Colonic mucosa (tissue), 4 donors: ENCODE data around the gene ZNF143. TPM values are rescaled to one million over a fixed set of nuclear protein-coding genes. Genes with fewer than 3 reads are reported as not detected.
"Not testable (repeated sequence)": the region's sequence is repeated elsewhere in the genome, so short reads cannot be mapped to it uniquely, and the experiment has no call there.

Source experiments
- DNase-seq: peaks from one replicate; pipeline ENCODE4 v3.0.0-alpha.2; 2020
- H3K27ac ChIP-seq: fragments of 200-600 bp; one replicate; pipeline ENCODE4 v1.8.0; 2021
- H3K27me3 ChIP-seq: fragments of 200-600 bp; one replicate; pipeline ENCODE4 v1.8.0; 2021
- H3K36me3 ChIP-seq: fragments of 200-600 bp; one replicate; pipeline ENCODE4 v1.8.0; 2021
- H3K4me1 ChIP-seq: fragments of 200-600 bp; one replicate; pipeline ENCODE4 v1.8.0; 2021; ENCODE audit warnings: mild to moderate bottlenecking
- H3K4me3 ChIP-seq: fragments of 200-600 bp; one replicate; pipeline ENCODE4 v1.8.0; 2021
- H3K9ac ChIP-seq, 2 donors: one replicate each; pipeline ENCODE4 v1.7.0; 2013; ENCODE audit warnings: control low read depth in 2 of 2, low read depth in 2 of 2, low read length in 2 of 2
- H3K9me3 ChIP-seq: fragments of 200-600 bp; one replicate; pipeline ENCODE4 v1.8.0; 2021
- intact Hi-C: fragments of 100-400 bp; cut with DNase I; formaldehyde crosslinking; loops from one replicate; pipeline ENCODE4 v1.14.1; 2022
- total RNA-seq, 2 donors: library from RNA; stranded (reverse); fragmentation: NEBNext Ultra II Directional in 1 of 2; extraction: Animal tissue kit (Norgen Biotek cat#: 25700) in 1 of 2; gene quantifications; one replicate each; pipeline ENCODE4 v1.2.1, GENCODE V29; 2021
- TF ChIP-seq, protein P1 (sequence below): fragments of 200-600 bp; IDR thresholded peaks from one replicate; pipeline ENCODE4 v1.8.0; 2022; ENCODE audit warnings: antibody characterized with exemption, mild to moderate bottlenecking
- donor health status: healthy.
- donor health status: DM: no; HTN: no; CAD: no.
- donor health status: DM: no; HTN: no; CAD: no.

Gene ZNF143
- total RNA-seq, 2 donors from 2014 or later = 18.0 to 22.2 TPM

- intact Hi-C loops = loop anchor here (5.0 to 10.0 kb wide), 2 partner anchors 78 to 221 kb away; no protein-coding TSS in a partner anchor
- H3K36me3 ChIP-seq = no peaks in the 10 kb centered on the region
- no peaks in the 10 kb centered on the region for H3K4me1 ChIP-seq
- H3K27ac ChIP-seq = no peak overlapping the region
- H3K9ac ChIP-seq = no peak overlapping the region
- no peaks in the 10 kb centered on the region for H3K27me3 ChIP-seq
- no peak for DNase-seq
- TF ChIP-seq, protein P1, sequence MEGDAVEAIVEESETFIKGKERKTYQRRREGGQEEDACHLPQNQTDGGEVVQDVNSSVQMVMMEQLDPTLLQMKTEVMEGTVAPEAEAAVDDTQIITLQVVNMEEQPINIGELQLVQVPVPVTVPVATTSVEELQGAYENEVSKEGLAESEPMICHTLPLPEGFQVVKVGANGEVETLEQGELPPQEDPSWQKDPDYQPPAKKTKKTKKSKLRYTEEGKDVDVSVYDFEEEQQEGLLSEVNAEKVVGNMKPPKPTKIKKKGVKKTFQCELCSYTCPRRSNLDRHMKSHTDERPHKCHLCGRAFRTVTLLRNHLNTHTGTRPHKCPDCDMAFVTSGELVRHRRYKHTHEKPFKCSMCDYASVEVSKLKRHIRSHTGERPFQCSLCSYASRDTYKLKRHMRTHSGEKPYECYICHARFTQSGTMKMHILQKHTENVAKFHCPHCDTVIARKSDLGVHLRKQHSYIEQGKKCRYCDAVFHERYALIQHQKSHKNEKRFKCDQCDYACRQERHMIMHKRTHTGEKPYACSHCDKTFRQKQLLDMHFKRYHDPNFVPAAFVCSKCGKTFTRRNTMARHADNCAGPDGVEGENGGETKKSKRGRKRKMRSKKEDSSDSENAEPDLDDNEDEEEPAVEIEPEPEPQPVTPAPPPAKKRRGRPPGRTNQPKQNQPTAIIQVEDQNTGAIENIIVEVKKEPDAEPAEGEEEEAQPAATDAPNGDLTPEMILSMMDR = no peak
- H3K9me3 ChIP-seq = no peaks in the 10 kb centered on the region
- no peak overlapping the region for H3K4me3 ChIP-seq
Observed at GRCh38 chr11:9533736-9534473, 73.1 kb downstream of the ZNF143 start.

- Histone ChIP-seq H3K36me3 (no peaks in the 10 kb centered on the region), H3K9ac (no peak overlapping the region), H3K4me1 (no peaks in the 10 kb centered on the region), H3K9me3 (no peaks in the 10 kb centered on the region), H3K27ac (no peak overlapping the region), H3K4me3 (no peak overlapping the region), H3K27me3 (no peaks in the 10 kb centered on the region)
- peak; percentile 84 for DNase-seq
- TF ChIP-seq, protein P1 = peak; percentile 80
- intact Hi-C loops = loop anchor here (10.0 kb wide), 1 partner anchor 220 kb away; no protein-coding TSS in a partner anchor
Observed at GRCh38 chr11:9535189-9535781, 74.5 kb downstream of the ZNF143 start.

- no peaks in the 10 kb centered on the region for H3K27me3 ChIP-seq
- no peak overlapping the region for H3K4me3 ChIP-seq
- no peak overlapping the region for H3K27ac ChIP-seq
- no peak overlapping the region for H3K9ac ChIP-seq
- intact Hi-C loops = loop anchor here (10.0 kb wide), 1 partner anchor 216 kb away; no protein-coding TSS in a partner anchor
- no peaks in the 10 kb centered on the region for H3K4me1 ChIP-seq
- H3K9me3 ChIP-seq = no peaks in the 10 kb centered on the region
- TF ChIP-seq, protein P1 = no peak
- DNase-seq = no peak
- no peaks in the 10 kb centered on the region for H3K36me3 ChIP-seq
Observed at GRCh38 chr11:9538548-9538947, 77.7 kb downstream of the ZNF143 start.

- H3K27me3 ChIP-seq, H3K4me1 ChIP-seq, H3K4me3 ChIP-seq, H3K9ac ChIP-seq, intact Hi-C loops, H3K9me3 ChIP-seq, H3K27ac ChIP-seq, H3K36me3 ChIP-seq, DNase-seq: not testable (repeated sequence)
Observed at GRCh38 chr11:9549216-9549615, 88.4 kb downstream of the ZNF143 start.

- no peaks in the 10 kb centered on the region for H3K27me3 ChIP-seq
- H3K9me3 ChIP-seq = no peaks in the 10 kb centered on the region
- H3K9ac ChIP-seq = no peak overlapping the region
- DNase-seq = no peak
- H3K27ac ChIP-seq = no peak overlapping the region
- no peak overlapping the region for H3K4me3 ChIP-seq
- H3K4me1 ChIP-seq = no peaks in the 10 kb centered on the region
- TF ChIP-seq, protein P1 = no peak
- no peaks in the 10 kb centered on the region for H3K36me3 ChIP-seq
- intact Hi-C loops = no loop called here
Observed at GRCh38 chr11:9550191-9550628, 89.4 kb downstream of the ZNF143 start.
